Activated CD8-positive, alpha-beta T cell treated with anti-CD3 and anti-CD28 coated beads, Interleukin-2, amount 10 ng/mL, durations not matched to agents 7 days and 5 days (primary cell): ENCODE data around the gene AP1G2. TPM values are rescaled to one million over a fixed set of nuclear protein-coding genes. Genes with fewer than 3 reads are reported as not detected.

ENCODE experiments used
- ATAC-seq: fragments of 150-1000 bp; cut with Tn5 transposase; one replicate; pipeline ENCODE4 v1.10.0; 2021; ENCODE audit warnings: moderate library complexity
- CTCF ChIA-PET: fragments of 350-600 bp; sonication (Branson Sonifier 250); formaldehyde crosslinking; loops from one replicate; lab custom pipeline; 2021; ENCODE audit warnings: antibody characterized with exemption; lab: Charles Lee
- POLR2A ChIA-PET: fragments of 350-600 bp; sonication (Branson Sonifier 250); formaldehyde crosslinking; loops from one replicate; lab custom pipeline; 2021; ENCODE audit warnings: antibody characterized with exemption; lab: Charles Lee
- DNase-seq: peaks from one replicate; pipeline ENCODE4 v3.0.0-alpha.2; 2020
- H3K27ac Mint-ChIP-seq: one replicate; pipeline ENCODE4 v1.8.0; 2021; ENCODE audit warnings: mild to moderate bottlenecking, mixed read lengths
- H3K27me3 Mint-ChIP-seq: one replicate; pipeline ENCODE4 v1.8.0; 2021; ENCODE audit warnings: low read depth, mixed read lengths
- H3K36me3 Mint-ChIP-seq: one replicate; pipeline ENCODE4 v1.8.0; 2021; ENCODE audit warnings: low read depth, mixed read lengths
- H3K4me1 Mint-ChIP-seq: one replicate; pipeline ENCODE4 v1.8.0; 2021; ENCODE audit warnings: low read depth, mixed read lengths
- H3K4me3 Mint-ChIP-seq: one replicate; pipeline ENCODE4 v1.8.0; 2021; ENCODE audit warnings: mild to moderate bottlenecking, mixed read lengths
- H3K9me3 Mint-ChIP-seq: one replicate; pipeline ENCODE4 v1.8.0; 2022; ENCODE audit warnings: mixed read lengths; ENCODE audit not compliant: insufficient read depth
- total RNA-seq, 2 experiments: library from RNA; stranded (reverse); gene quantifications; one replicate each; pipeline ENCODE4 v1.2.3, GENCODE V29; 2021

AP1G2 gene
- total RNA-seq, 2 experiments from 2014 or later: 267 to 276 TPM

DNA sequence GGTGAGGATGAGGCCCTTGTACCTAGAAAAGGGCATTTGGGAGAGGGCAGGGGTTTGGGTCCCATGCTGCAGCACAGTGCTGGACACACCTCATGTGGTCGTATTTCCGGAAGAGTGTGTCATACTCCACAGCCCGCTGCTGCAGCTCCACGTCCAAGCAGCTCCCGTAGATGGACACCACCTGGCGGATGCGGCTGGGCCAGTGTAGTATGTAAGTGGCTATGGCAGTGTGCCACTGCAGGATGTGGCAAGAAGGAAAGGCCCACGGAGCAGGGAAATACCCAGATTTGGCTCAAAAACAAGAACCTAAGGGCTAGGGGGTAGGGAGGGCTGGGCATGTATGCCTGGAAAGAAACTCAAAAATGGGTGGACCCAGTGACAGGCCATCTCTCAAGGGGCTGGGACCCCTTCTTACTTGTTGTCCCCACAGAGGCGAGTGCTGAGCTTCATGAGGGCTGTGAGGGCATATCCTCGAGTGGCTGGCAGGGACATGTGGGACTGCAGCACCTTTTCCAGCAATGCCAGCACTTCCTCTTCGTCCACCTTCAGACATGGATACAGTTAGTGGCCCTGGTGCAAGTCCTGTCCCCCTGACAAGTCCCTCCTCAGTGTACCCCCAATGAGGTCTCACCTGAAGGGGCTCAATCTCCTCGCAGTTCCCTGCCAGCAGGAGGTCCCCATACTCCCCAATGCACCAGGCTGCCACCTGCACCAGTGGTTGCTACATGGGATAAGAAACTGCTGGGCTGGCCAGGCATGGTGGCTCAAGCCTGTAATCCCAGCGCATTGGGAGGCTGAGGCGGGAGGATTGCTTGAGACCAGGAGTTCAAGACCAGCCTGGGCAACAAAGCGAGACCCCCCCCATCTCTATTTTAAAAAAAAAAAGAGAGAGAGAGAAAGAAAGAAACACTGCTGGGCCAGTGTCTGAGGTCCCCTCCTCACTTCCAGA, 5.4 kb downstream of the AP1G2 start:
- Mint-ChIP-seq H3K4me3 (no peak overlapping the region), H3K9me3 (no peaks in the 10 kb centered on the region), H3K27me3 (no peaks in the 10 kb centered on the region), H3K36me3 (peaks cover 71% of the 10 kb centered on the region), H3K27ac (no peak overlapping the region), H3K4me1 (peaks cover 38% of the 10 kb centered on the region)
- DNase-seq: no peak
- POLR2A ChIA-PET: interaction anchor here (1.2 kb wide), 1 partner anchor 85 kb away, joined by 4 read pairs; no protein-coding TSS in a partner anchor
- no peak for ATAC-seq
- CTCF ChIA-PET: interaction anchor here (1.0 to 10.5 kb wide), 10 partner anchors 20 to 235 kb away, joined by 3 to 266 read pairs (median 4); no protein-coding TSS in a partner anchor

GRCh38 chr14:23561259-23561658, 6.3 kb downstream of the AP1G2 start:
- POLR2A ChIA-PET: no interaction called here
- CTCF ChIA-PET: interaction anchor here (1.1 to 10.5 kb wide), 5 partner anchors 8 to 80 kb away, joined by 3 to 266 read pairs (median 8); partner anchors contain the start of gene ZFHX2
- Mint-ChIP-seq H3K9me3 (no peaks in the 10 kb centered on the region), H3K27ac (no peak overlapping the region), H3K36me3 (peaks cover 67% of the 10 kb centered on the region), H3K4me3 (no peak overlapping the region), H3K27me3 (no peaks in the 10 kb centered on the region), H3K4me1 (peaks cover 38% of the 10 kb centered on the region)
- no peak for DNase-seq
- ATAC-seq: no peak

GRCh38 chr14:23559926-23560520, 7.6 kb downstream of the AP1G2 start:
- peaks cover 58% of the 10 kb centered on the region for H3K36me3 Mint-ChIP-seq
- H3K4me3 Mint-ChIP-seq: no peak overlapping the region
- ChIA-PET POLR2A (interaction anchor here (0.9 to 2.4 kb wide), 2 partner anchors 8 to 81 kb away, joined by 3 to 9 read pairs; partner anchors contain the start of gene ZFHX2), CTCF (interaction anchor here (0.7 to 10.5 kb wide), 23 partner anchors 8 to 239 kb away, joined by 3 to 266 read pairs (median 7); partner anchors contain the start of genes AP1G2, PABPN1 and ZFHX2)
- peaks cover 37% of the 10 kb centered on the region for H3K4me1 Mint-ChIP-seq
- H3K27ac Mint-ChIP-seq: peak overlapping the region; percentile 16
- H3K27me3 Mint-ChIP-seq: no peaks in the 10 kb centered on the region
- H3K9me3 Mint-ChIP-seq: no peaks in the 10 kb centered on the region
- ATAC-seq: no peak
- DNase-seq: no peak

DNA sequence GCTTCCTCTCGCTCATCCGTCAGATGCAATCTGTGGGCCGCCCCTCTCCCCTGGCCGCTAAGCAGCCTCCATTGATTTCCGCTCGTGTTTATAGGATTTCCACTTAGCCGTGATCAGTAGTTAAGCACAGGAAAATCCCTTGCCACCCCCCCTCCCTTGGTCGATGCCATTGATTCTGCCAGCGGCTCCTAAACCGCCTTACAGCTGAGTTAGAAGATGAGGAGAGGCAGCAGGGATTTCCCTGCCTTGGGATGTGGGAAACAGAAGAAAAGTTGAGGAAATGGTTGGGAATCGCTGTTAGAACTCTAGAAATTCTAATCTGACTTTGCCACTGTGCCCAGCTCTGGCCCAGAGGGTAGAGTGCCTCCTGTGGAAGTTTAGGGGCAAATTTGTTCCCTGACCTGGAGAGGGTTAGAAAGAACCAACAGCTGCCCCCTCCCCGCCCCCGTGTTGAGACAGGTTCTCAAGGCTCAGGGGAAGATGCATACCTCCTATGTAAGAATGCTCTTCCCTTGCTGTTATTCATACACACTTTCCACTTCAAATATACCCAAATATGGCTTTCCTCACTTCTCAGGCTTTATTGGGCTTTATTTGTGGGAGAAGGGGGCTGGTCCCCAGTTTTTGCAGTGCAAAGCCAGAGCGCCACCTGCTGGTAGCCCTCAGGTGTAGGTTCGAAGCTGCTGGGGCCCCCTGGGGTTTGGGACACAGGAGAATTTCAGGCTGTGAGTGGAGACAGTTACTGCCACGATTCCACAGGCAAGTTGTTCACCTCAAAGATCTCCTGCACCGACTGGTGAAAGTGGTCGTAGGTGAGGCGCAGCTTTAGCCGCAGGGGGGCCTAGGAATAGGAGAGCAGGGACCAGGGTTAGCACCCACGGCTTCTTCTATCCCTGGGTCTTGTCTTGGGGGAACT, 8.3 kb downstream of the AP1G2 start:
- POLR2A ChIA-PET: interaction anchor here (0.7 to 2.9 kb wide), 3 partner anchors 8 to 238 kb away, joined by 3 to 13 read pairs (median 9); partner anchors contain the start of gene AP1G2
- CTCF ChIA-PET: interaction anchor here (0.7 to 10.5 kb wide), 23 partner anchors 9 to 294 kb away, joined by 3 to 266 read pairs (median 6); partner anchors contain the start of genes AP1G2 and PABPN1
- Mint-ChIP-seq H3K4me1 (peaks cover 39% of the 10 kb centered on the region), H3K9me3 (no peaks in the 10 kb centered on the region), H3K4me3 (no peak overlapping the region), H3K36me3 (peaks cover 52% of the 10 kb centered on the region), H3K27ac (no peak overlapping the region), H3K27me3 (no peaks in the 10 kb centered on the region)
- DNase-seq (peak; percentile 75), ATAC-seq (no peak)

GRCh38 chr14:23558346-23559009, 9.1 kb downstream of the AP1G2 start:
- no peak for DNase-seq
- no peaks in the 10 kb centered on the region for H3K27me3 Mint-ChIP-seq
- no peak for ATAC-seq
- peaks cover 38% of the 10 kb centered on the region for H3K4me1 Mint-ChIP-seq
- H3K36me3 Mint-ChIP-seq: peaks cover 47% of the 10 kb centered on the region
- POLR2A ChIA-PET: interaction anchor here (0.7 to 2.9 kb wide), 3 partner anchors 9 to 238 kb away, joined by 3 to 13 read pairs (median 9); partner anchors contain the start of gene AP1G2
- CTCF ChIA-PET: interaction anchor here (0.6 to 10.5 kb wide), 16 partner anchors 9 to 293 kb away, joined by 3 to 266 read pairs (median 6); partner anchors contain the start of genes AP1G2 and PABPN1
- no peaks in the 10 kb centered on the region for H3K9me3 Mint-ChIP-seq
- H3K27ac Mint-ChIP-seq: peak overlapping the region; percentile 48
- H3K4me3 Mint-ChIP-seq: no peak overlapping the region

DNA sequence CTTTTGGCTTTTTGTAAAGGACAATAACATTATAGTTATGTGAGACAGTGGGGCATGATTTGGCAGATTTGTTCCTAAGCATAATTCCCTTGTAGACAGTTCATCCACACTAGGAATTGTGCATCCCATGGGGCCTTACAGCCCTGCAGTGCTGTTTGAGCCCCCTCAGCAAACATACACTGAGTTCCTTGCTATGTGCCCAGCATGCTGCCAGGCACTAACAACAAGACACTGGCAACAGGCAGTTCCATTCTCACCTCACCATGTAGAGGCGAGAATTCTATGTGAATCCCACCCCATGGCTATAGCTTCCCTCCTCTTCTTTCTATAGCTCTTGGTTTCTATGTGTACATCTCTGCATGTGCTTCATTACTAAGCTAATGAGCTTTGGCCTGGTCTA, 9.6 kb downstream of the AP1G2 start:
- POLR2A ChIA-PET: interaction anchor here (2.4 to 2.9 kb wide), 2 partner anchors 9 to 79 kb away, joined by 9 to 13 read pairs; partner anchors contain the start of gene AP1G2
- H3K4me3 Mint-ChIP-seq: peak overlapping the region; percentile 56
- no peak for ATAC-seq
- peaks cover 36% of the 10 kb centered on the region for H3K4me1 Mint-ChIP-seq
- CTCF ChIA-PET: interaction anchor here (0.6 to 10.5 kb wide), 10 partner anchors 8 to 257 kb away, joined by 3 to 266 read pairs (median 11); partner anchors contain the start of genes AP1G2 and PABPN1
- peak overlapping the region; percentile 75 for H3K27ac Mint-ChIP-seq
- no peaks in the 10 kb centered on the region for H3K27me3 Mint-ChIP-seq
- no peaks in the 10 kb centered on the region for H3K9me3 Mint-ChIP-seq
- H3K36me3 Mint-ChIP-seq: peaks cover 42% of the 10 kb centered on the region
- no peak for DNase-seq

DNA sequence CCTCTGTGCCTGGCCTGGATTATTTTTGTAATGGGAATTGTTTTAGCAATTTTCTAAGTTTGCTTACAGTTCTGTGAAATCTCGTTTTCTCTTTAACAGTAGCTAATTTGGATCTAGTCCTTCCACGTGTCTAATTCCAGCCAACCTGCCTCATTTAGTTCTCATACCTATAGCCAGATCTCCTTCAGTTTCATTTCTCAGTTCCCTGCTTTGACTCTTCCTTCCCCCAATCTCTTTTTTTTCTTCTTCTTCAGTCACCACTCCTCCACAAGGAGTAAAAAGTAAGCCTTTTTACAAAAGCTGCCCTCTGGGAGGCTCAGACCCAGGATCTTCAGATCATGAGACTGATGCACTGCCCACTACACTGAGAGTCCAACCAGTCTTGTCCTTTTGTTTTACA, 10.1 kb downstream of the AP1G2 start:
- Mint-ChIP-seq H3K4me1 (peaks cover 34% of the 10 kb centered on the region), H3K9me3 (no peaks in the 10 kb centered on the region), H3K27ac (peak overlapping the region; percentile 75), H3K36me3 (peaks cover 39% of the 10 kb centered on the region), H3K27me3 (no peaks in the 10 kb centered on the region), H3K4me3 (peak overlapping the region; percentile 56)
- POLR2A ChIA-PET: interaction anchor here (2.9 kb wide), 1 partner anchor 10 kb away, joined by 13 read pairs; the partner anchor contains the start of gene AP1G2
- CTCF ChIA-PET: interaction anchor here (0.6 to 10.5 kb wide), 5 partner anchors 15 to 257 kb away, joined by 3 to 266 read pairs (median 4); partner anchors contain the start of gene PABPN1
- no peak for DNase-seq
- ATAC-seq: no peak

GRCh38 chr14:23556700-23557440, 10.7 kb downstream of the AP1G2 start:
- H3K4me3 Mint-ChIP-seq: peak overlapping the region; percentile 95
- H3K4me1 Mint-ChIP-seq: peaks cover 35% of the 10 kb centered on the region
- no peaks in the 10 kb centered on the region for H3K9me3 Mint-ChIP-seq
- POLR2A ChIA-PET: interaction anchor here (0.5 to 2.9 kb wide), 3 partner anchors 10 to 235 kb away, joined by 3 to 13 read pairs (median 8); partner anchors contain the start of genes AP1G2 and PABPN1
- no peaks in the 10 kb centered on the region for H3K27me3 Mint-ChIP-seq
- peak overlapping the region; percentile 97 for H3K27ac Mint-ChIP-seq
- peaks cover 33% of the 10 kb centered on the region for H3K36me3 Mint-ChIP-seq
- no peak for DNase-seq
- no peak for ATAC-seq
- CTCF ChIA-PET: interaction anchor here (0.7 to 10.5 kb wide), 4 partner anchors 18 to 230 kb away, joined by 3 to 266 read pairs (median 4); no protein-coding TSS in a partner anchor

DNA sequence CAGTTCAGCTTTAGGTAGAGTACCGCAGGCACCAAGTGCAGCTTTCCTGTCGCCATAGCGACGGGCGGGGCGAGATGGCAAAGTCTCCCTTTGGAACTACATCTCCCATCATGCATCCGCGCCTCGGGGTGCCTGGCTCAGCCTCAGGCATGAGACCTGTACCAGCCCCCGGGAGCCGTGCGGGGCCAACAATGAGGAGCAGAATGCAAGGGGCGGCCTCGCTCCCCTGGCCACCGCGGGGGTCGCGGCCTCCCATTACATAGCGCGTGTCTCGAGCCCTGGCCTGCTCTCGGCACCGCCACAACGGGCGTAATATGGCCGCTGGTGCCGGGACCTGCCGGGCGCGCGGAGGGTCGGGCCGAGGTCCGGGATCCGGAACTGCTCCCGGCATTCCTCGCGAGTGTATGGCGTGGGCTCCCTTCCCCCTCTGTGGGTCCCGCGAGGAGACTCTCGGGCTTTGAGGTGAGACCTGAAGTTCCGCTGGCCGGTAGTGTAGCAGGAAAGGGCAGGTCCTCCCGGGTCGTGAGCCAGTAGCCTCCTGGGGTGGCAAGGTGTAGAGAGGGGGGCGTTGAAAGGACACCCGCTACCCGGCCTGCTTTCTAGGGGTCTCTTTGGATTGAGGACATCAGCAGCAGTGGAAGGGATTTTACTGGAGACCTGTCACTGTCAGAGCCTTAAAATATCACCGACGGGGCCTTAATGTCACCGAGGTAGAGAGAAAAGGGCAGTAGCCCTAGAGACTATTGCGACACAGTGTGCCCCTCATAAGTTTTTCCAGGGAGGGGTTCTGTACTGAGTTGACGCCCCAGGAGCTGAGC, 11.5 kb downstream of the AP1G2 start, which contains the start of gene THTPA:
Gene THTPA (plus strand): TSS at position 390 of the 818 bp plus-strand sequence. CDS start 487 bp downstream, outside the sequence.
- Mint-ChIP-seq H3K4me1 (peaks cover 35% of the 10 kb centered on the region), H3K36me3 (peaks cover 26% of the 10 kb centered on the region), H3K27ac (peak within 1 kb of the TSS; percentile 97), H3K9me3 (no peaks in the 10 kb centered on the region), H3K27me3 (no peaks in the 10 kb centered on the region), H3K4me3 (peak within 1 kb of the TSS; percentile 95)
- peak; percentile 86 for ATAC-seq
- ChIA-PET CTCF (interaction anchor here (0.7 to 10.5 kb wide), 5 partner anchors 16 to 229 kb away, joined by 3 to 266 read pairs (median 4); no protein-coding TSS in a partner anchor), POLR2A (interaction anchor here (0.5 to 2.9 kb wide), 7 partner anchors 11 to 1568 kb away, joined by 3 to 13 read pairs (median 3); partner anchors contain the start of genes AP1G2 and PABPN1)
- DNase-seq: peak; percentile 96
